SU-DHL-6 (cell line): ENCODE results near the gene TANGO6.

Experiments used
- CTCF ChIP-seq: fragments of 200-600 bp; sonication (generic); IDR thresholded peaks from one replicate; pipeline ENCODE4 v1.5.1; 2017; ENCODE audit warnings: antibody characterized with exemption, mild to moderate bottlenecking, low read length, moderate library complexity; ENCODE audit not compliant: insufficient read depth, poor library complexity, severe bottlenecking
- EZH2phosphoT487 ChIP-seq: fragments of 200-600 bp; sonication (generic), shearing (Covaris generic); conservative IDR thresholded peaks from 2 replicates; pipeline ENCODE4 v1.6.1; 2018; ENCODE audit warnings: mild to moderate bottlenecking, antibody characterized with exemption, low read length, moderate library complexity, mixed read lengths

DNA sequence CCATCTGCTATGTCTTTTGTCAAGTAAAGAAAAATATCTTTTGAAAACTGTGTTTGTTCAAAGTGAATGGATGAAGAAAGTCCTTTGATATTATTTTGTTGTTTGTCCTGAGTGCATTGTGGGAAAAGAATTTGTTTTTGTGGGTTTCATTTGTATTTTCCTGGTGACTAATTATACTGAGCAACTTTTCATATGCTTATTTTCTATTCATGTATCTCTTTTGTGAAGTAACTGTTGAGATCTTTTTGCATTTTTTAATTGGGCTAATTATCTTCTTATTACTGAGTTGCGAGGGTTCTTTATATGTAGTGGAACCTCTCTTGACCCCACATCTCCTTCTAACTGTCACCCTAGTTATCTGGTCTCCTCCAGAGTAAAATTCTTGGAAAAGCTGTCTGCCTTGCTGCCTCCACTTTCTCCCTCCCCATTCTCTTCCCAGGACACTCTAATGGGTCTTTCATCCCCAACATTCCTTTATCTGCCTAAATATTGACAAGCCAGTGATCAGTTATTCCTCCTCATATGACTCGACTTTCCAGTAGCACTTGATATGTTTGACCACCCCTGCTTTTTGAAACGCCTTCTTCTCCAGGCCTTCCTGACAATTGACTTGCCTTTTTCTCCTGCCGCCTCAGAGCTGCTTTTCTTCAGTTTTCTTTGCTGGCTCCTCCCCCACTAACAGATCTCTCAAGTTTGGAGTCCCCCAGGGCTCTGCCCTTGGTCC is 144.6 kb downstream of the TANGO6 start:
- no peak for TF ChIP-seq CTCF
- no peak for TF ChIP-seq EZH2phosphoT487
